Hematopoietic multipotent progenitor cell treated with erythropoietin and hydrocortisone succinate and interleukin-3 and kit ligand, for 4 days (in vitro differentiated cells): ENCODE measurements around the gene PPP1R1C.
"Not testable (repeated sequence)": the region's sequence is repeated elsewhere in the genome, so short reads cannot be mapped to it uniquely, and the experiment has no call there.

Experiments
- DNase-seq: peaks from one replicate; pipeline ENCODE4 v3.0.0-alpha.2; 2015

Gene PPP1R1C

GRCh38 chr2:182015334-182016109, 29.9 kb downstream of the PPP1R1C start:
- DNase-seq = no peak

- no peak for DNase-seq
These were observed 32.6 kb downstream of the PPP1R1C start for GRCh38 chr2:182018218-182018617.

- no peak for DNase-seq
These were observed 34.1 kb downstream of the PPP1R1C start for GRCh38 chr2:182019731-182020130.

GRCh38 chr2:182020286-182021070, 34.8 kb downstream of the PPP1R1C start:
- DNase-seq = no peak

- no peak for DNase-seq
These were observed 37.6 kb downstream of the PPP1R1C start for GRCh38 chr2:182023235-182023634.

- not testable (repeated sequence) for DNase-seq
These were observed 45.2 kb downstream of the PPP1R1C start for GRCh38 chr2:182030875-182031274.

GRCh38 chr2:182031956-182032355, 46.3 kb downstream of the PPP1R1C start:
- DNase-seq = no peak

- no peak for DNase-seq
These were observed 47.8 kb downstream of the PPP1R1C start for GRCh38 chr2:182033449-182033848.

GRCh38 chr2:182038576-182038975, 52.9 kb downstream of the PPP1R1C start:
- DNase-seq = no peak

- no peak for DNase-seq
These were observed 57.4 kb downstream of the PPP1R1C start for GRCh38 chr2:182043021-182043420.

GRCh38 chr2:182043861-182044260, 58.2 kb downstream of the PPP1R1C start:
- DNase-seq = no peak

- no peak for DNase-seq
These were observed 61.9 kb downstream of the PPP1R1C start for GRCh38 chr2:182047544-182047943.

GRCh38 chr2:182048088-182048487, 62.4 kb downstream of the PPP1R1C start:
- DNase-seq = no peak

GRCh38 chr2:182048621-182049020, 63.0 kb downstream of the PPP1R1C start:
- no peak for DNase-seq

GRCh38 chr2:182049372-182050148, 63.9 kb downstream of the PPP1R1C start:
- DNase-seq = no peak

GRCh38 chr2:182050333-182051135, 64.9 kb downstream of the PPP1R1C start:
- DNase-seq = peak; percentile 6

- DNase-seq = no peak
These were observed 70.3 kb downstream of the PPP1R1C start for GRCh38 chr2:182055993-182056392.

- DNase-seq = no peak
These were observed 71.3 kb downstream of the PPP1R1C start for GRCh38 chr2:182057002-182057401.

- DNase-seq = no peak
These were observed 72.4 kb downstream of the PPP1R1C start for GRCh38 chr2:182058056-182058455.

- DNase-seq = no peak
These were observed 76.1 kb downstream of the PPP1R1C start for GRCh38 chr2:182061739-182062138.

GRCh38 chr2:182062329-182062972, 76.8 kb downstream of the PPP1R1C start:
- no peak for DNase-seq
